HG02884 (cell line): ENCODE measurements around the gene SH3RF2.

Source experiments
- ATAC-seq: cut with Tn5 transposase; IDR thresholded peaks from one replicate; pipeline ENCODE4 v1.9.1; 2021; ENCODE audit warnings: mild to moderate bottlenecking, moderate library complexity; ENCODE audit not compliant: unreplicated experiment

Gene SH3RF2

GRCh38 chr5:146039420-146039819 is 103.0 kb downstream of the SH3RF2 start:
- ATAC-seq, result no peak

DNA sequence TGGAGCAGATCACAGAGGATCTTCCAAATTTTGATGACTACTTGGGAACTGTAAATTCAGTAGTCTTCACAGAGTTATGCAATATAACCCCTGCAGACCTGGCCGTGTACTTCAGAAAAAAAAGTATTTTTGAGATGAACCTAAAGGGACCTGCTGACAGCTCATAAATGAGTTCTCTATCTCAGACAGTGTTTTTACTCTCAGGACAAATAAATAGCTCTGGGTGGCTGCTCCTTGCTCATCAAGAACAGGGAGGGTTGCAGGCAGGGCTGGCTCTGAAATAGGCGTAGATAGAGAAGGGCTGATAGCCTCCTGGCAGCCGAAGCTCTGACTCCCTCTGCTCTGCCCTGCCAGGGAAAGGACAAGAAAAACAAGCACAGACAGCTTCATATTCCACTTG is 104.1 kb downstream of the SH3RF2 start:
- ATAC-seq, result no peak

DNA sequence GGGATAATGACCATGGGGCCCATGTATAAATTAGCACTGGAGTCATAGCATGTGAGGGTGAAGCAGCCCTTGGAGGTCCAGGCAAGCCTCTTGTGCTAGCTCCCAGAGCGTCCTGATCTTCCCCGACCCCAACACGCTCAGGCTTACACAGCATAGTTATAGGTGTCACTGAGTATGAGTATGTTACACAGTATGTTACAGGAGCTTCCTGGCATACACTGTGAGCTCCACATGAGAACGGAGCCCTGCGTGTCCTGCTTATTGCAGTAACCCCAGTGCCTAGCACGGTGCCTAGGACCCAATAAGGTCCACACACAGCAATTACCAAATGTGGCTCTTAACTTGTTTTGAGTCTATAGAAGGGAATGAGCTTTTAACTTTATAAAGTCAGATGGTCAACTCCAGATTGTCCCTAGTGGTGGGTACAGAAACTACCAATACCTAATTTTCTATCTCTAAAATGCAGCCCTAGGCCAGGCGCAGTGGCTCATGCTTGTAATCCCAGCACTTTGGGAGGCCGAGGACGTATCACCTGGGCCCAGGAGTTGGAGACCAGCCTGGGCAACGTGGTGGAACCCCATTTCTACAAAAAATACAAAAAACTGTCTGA is 104.9 kb downstream of the SH3RF2 start:
- ATAC-seq, result peak; percentile 80

- ATAC-seq, result no peak
These were observed 106.4 kb downstream of the SH3RF2 start for GRCh38 chr5:146042628-146043279.

DNA sequence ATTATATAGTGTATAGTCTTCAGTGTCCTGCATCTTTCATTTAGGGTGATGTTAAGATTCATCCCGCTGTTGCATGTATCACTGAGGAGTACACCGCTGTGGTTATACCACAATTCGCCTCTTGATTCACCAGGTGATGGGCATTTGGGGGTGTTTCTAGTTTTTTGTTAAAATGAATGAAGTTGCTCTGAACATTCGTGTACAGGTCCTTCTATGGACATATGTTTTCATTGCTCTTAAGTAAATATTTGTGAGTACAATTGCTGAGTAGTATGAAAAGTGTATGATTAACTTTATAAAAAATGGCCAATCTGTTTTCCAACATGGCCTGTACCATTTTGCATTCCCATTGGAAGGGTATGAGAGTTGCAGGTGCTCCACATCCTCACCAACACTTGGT is 107.3 kb downstream of the SH3RF2 start:
- ATAC-seq, result no peak

DNA sequence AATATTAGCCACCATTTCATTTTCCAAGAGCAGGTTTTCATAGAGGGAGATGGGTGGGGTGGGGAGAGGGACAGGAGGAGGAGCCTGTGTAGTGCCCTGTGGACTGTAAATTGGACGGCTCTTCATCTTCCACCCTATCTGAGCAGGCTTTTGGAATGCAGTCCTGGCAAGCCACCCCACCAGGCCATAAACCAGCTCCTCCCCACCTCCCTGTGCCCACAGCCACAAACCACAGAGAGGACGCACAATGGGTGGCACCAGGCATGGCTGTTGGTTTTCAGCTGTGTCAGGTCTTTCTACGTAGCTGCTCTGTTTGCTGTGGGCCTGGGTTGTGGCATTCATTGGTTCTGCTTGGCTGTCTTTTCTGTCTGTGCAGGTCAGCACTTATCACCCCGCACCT is 111.0 kb downstream of the SH3RF2 start:
- no peak for ATAC-seq

GRCh38 chr5:146048994-146049703 is 112.8 kb downstream of the SH3RF2 start:
- no peak for ATAC-seq

DNA sequence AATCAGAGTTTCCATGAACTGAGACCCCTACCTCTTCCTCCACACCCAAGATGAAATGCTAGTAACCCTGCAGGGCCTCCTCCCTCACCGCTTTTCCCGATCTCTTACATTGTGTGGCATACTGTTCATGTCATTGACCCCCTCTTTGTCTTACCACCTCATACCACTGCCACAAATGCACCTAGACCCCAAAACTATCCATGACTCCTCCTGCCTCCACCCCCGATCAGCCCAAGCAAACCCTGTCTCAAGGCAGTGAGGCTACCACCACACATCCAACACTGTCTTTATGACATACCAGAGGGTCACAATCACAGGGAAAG is 113.3 kb downstream of the SH3RF2 start:
- ATAC-seq, result no peak

- no peak for ATAC-seq
These were observed 113.7 kb downstream of the SH3RF2 start for GRCh38 chr5:146050086-146050485.

DNA sequence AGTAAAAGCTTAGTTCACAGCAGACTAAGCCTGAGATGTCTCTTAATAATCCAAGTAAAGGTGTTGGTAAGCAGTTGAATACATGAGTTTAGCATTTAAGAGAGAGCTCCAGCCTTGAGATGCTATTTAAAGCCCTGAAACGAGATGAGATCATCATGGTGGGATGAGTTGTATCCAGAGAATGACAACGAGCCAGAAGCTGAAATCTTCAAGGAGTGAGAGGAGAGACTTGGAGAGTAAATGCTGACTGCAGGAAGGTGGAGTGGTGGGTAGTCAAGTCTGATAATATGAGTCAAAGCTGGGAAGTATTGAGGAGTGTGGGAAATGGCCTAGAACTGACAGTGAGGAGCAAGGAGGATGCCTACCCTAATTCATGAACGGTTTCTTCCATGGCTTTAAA is 115.3 kb downstream of the SH3RF2 start:
- no peak for ATAC-seq

GRCh38 chr5:146052780-146053179 is 116.4 kb downstream of the SH3RF2 start:
- ATAC-seq, result no peak

DNA sequence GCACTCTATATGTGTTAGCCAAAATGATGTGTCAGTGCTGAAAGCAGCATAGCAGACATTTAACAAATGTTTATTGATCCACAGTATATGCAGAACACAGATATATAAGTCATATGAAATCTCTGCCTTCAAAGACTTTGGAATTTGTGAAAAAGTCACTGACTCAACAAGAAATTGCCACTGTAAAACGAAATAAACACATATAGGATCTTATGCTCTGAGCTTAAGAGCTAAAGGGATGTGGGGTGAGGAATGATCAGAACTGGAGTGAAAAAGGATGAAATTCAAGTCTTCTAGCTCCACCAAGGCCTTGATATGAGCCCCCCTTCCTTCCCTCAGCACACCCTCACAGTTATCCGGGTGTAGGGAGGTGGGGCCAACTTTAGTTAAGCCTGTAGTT is 119.1 kb downstream of the SH3RF2 start:
- ATAC-seq, result no peak

DNA sequence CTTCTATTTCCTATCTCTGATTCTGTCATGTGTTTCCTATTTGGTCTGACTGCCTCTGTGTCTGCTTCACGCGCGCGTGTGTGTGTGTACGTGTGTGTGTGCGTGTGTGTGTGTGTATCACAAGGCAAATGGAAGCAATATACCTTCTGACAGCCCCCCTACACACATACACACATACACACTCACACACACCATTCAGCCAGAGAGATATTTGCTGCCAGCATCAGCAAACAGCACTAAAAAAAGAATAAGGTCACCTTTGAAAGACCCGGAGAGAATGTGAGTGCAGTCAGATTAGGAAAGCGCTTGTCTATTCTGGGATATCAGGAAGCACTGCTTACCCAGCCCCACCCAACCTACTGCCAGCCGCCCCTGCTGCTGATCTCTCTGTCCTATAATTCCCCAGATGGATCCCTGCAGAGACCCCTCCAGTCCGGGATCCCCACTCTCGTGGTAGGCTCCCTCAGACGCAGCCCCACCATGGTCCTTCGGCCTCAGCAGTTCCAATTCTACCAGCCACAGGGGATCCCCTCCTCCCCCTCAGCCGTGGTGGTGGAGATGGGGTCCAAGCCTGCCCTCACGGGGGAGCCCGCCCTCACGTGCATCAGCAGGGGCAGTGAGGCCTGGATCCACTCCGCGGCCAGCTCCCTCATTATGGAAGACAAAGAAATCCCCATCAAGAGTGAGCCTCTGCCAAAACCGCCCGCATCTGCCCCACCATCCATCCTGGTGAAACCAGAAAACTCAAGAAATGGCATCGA is 123.3 kb downstream of the SH3RF2 start:
- ATAC-seq, result no peak

GRCh38 chr5:146060221-146060585 is 123.8 kb downstream of the SH3RF2 start:
- no peak for ATAC-seq

- ATAC-seq, result no peak
These were observed 130.6 kb downstream of the SH3RF2 start for GRCh38 chr5:146066968-146067367.

DNA sequence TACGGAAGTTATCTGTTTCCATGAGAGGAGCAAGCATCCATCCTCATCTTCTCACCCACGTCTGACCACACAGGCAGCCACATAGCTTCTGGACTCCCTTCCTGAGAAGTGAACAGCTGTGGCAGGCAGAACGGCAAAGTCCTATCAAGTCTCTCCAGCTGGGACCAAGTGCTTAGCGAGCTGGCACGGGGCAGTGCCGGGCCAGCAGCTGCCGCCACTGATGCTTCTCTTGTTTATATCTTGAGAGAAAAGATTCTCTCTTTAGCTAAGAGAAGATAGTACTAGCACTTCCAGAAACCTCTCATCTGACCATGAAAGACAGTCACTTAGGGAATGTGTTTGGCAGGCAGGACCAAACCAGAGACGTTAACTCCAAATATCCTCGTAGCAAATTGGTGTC is 131.8 kb downstream of the SH3RF2 start:
- ATAC-seq, result no peak

DNA sequence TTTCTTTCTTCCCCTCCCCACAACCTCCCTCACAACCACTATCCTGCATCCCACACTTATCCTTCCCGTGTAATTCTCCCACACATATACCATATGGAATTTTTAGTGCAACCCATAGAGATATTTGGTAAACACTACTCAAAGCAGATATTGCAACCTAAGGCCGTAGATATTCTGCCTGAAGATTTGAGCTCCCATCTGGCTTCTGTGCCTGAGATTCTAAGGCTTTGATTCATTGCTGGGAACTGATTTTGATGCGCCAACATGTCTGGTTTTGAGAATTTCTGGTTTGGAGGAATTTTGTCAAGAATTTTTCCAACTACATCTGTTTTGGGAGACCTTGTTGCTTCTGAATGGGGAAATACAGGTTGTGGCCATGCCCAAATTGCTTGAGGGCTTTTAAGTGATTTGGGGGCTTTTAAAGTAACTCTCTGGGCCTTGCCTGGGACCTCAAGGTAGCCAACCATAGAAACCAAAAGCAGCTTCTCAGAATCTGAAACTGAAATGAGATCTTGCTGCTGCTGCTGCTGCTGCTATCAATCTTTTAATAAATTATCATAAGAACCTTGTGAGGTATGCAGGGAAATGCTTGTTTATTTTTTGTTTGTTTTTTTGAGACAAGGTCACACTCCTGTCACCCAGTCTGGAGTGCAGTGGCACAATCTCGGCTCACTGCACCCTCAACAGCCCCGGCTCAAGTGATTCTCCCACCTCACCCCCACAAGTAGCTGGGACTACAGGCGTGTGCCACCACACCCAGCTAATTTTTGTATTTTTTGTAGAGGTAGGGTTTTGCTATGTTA is 132.8 kb downstream of the SH3RF2 start:
- no peak for ATAC-seq

- peak; percentile 52 for ATAC-seq
These were observed 133.4 kb downstream of the SH3RF2 start for GRCh38 chr5:146069780-146070099.

- ATAC-seq, result no peak
These were observed 134.4 kb downstream of the SH3RF2 start for GRCh38 chr5:146070746-146071145.

DNA sequence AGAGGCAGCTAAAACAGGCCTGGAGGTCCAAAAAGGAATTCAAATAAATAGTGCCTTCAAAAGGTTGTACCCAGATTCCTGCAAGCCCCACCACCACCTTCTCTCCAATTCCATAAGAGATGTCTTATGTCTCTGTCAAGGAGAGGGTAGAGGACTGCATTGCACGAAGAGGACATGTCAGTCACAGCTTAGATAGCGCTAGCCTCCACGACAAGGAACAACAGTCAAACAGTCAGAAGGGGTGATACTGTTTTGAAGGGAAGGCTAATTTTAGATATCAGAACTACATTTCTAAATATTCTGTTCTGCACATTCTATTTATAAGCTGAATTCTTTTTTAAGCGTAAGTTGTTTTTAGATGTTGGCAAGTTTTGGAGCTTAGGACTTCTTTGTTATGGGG is 134.8 kb downstream of the SH3RF2 start:
- no peak for ATAC-seq

DNA sequence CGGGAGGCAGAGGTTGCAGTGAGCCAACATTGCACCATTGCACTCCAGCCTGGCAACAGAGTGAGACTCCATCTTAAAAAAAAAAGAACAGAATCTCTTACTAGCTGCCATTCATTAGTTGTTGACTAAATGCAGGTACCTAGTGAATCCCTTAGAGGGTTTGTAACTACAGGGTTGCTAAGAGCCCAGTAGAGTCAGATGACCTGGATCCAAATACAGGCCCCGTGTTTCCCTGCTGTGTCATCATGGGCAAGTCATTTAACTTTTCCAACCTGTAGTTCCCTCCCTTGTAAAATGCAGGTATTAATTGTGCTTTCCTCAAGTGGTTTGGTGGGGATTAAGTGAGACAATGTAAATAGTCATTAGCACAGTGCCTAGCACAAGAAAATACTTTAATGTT is 136.2 kb downstream of the SH3RF2 start:
- ATAC-seq, result no peak
